ENCODE measurements around the gene ITFG2. TPM values are rescaled to one million over a fixed set of nuclear protein-coding genes. Genes with fewer than 3 reads are reported as not detected.

Gene ITFG2
- total RNA-seq, 2 experiments from 2014 or later, result 42.0 to 55.2 TPM

DNA sequence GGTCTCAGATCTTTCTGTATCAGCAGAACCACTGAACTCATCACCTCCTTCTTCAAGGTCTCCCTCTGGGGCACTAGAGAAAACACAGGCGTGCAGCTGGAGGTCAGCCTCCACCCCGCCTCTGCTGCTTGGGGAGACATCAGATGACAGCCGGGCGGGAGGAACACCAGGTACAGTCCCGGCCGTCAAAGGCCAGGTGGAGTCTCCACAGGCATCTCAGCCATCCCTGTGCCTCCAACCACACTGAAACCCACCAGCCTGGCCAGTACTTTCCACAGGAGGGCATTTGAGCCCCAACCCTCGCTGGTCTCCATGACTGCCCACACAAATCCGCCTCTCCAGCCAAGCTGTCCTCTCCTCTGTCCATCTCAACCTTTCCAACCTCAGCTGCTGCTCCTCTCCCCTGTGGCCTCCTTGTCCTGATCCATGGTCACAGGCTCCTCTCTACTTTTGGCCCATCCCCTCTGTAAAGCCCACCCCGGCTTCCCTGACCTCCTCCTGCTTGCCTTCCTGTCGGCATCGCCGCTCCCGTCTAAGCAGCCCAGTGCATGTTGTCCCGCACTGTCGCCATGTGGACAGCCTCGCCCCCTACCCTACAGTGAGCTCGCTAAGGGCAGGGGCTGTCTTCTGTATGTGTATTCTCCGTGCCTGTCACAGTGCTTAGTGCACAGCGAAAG is 39.1 kb upstream of the ITFG2 start:
- Histone ChIP-seq H2AFZ (ENCODE audit: low read length) (no peak overlapping the region), H3K4me1 (ENCODE audit: insufficient read depth, low read length, poor library complexity, severe bottlenecking) (peaks cover 7% of the 10 kb centered on the region), H3K9me3 (ENCODE audit: low read length) (no peaks in the 10 kb centered on the region), H3K4me2 (ENCODE audit: low read length) (no peak overlapping the region), H3K9me2 (ENCODE audit: insufficient read depth, low read length) (no peaks in the 10 kb centered on the region), H3K36me3 (ENCODE audit: insufficient read depth, low read length) (no peaks in the 10 kb centered on the region), H4K20me1 (ENCODE audit: insufficient read depth, low read length) (no peaks in the 10 kb centered on the region), H3K27ac (ENCODE audit: low read depth, low read length, poor library complexity, severe bottlenecking) (no peak overlapping the region), H3K4me3 (ENCODE audit: low read depth, low read length, poor library complexity, severe bottlenecking) (no peak overlapping the region), H3K79me2 (ENCODE audit: insufficient read depth, low read depth, low read length) (no peaks in the 10 kb centered on the region)
- TF ChIP-seq, protein P1, sequence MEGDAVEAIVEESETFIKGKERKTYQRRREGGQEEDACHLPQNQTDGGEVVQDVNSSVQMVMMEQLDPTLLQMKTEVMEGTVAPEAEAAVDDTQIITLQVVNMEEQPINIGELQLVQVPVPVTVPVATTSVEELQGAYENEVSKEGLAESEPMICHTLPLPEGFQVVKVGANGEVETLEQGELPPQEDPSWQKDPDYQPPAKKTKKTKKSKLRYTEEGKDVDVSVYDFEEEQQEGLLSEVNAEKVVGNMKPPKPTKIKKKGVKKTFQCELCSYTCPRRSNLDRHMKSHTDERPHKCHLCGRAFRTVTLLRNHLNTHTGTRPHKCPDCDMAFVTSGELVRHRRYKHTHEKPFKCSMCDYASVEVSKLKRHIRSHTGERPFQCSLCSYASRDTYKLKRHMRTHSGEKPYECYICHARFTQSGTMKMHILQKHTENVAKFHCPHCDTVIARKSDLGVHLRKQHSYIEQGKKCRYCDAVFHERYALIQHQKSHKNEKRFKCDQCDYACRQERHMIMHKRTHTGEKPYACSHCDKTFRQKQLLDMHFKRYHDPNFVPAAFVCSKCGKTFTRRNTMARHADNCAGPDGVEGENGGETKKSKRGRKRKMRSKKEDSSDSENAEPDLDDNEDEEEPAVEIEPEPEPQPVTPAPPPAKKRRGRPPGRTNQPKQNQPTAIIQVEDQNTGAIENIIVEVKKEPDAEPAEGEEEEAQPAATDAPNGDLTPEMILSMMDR (conservative IDR thresholded peaks at IDR 0.05; ENCODE audit: low read length), result no peak
- TF ChIP-seq EZH2phosphoT487 (IDR thresholded peaks at IDR 0.05; ENCODE audit: borderline replicate concordance, low read depth, low read length), result no peak
- BruUV-seq (replicated peaks), result no TSS peak
- intact Hi-C loops (cut with micrococcal nuclease; ENCODE audit: unreplicated experiment), result no loop called here
- ChIA-PET CTCF (ENCODE audit: unreplicated experiment) (no interaction called here), POLR2A (no interaction called here)
- no peak for DNase-seq (ENCODE audit: low spot score)

DNA sequence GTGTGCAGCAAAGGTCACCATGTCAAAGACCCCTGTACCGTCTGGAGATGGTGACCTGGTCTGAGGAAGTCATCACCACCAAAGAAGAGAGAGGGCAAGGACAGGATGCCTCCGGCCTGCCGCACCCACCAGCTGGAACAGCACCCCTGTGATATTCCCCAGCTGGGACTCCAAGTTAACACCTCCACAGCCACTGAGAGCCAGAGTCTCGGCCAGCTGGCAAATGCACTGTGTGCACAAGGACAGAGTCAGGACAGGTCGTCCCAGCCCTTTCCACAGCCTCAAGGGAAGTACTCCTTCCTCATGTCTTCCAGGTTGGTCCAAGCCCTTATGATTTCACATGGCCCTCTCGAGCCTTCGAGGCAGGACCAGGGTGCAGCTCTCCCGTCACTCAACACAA is 37.0 kb upstream of the ITFG2 start:
- BruUV-seq (replicated peaks), result no TSS peak
- H3K4me3 ChIP-seq (ENCODE audit: low read depth, low read length, poor library complexity, severe bottlenecking), result no peak overlapping the region
- CTCF ChIA-PET (ENCODE audit: unreplicated experiment), result no interaction called here
- no peaks in the 10 kb centered on the region for H4K20me1 ChIP-seq (ENCODE audit: insufficient read depth, low read length)
- intact Hi-C loops (cut with micrococcal nuclease; ENCODE audit: unreplicated experiment), result no loop called here
- TF ChIP-seq, protein P1 (conservative IDR thresholded peaks at IDR 0.05; ENCODE audit: low read length), result no peak
- TF ChIP-seq EZH2phosphoT487 (IDR thresholded peaks at IDR 0.05; ENCODE audit: borderline replicate concordance, low read depth, low read length), result no peak
- DNase-seq (ENCODE audit: low spot score), result no peak
- H3K36me3 ChIP-seq (ENCODE audit: insufficient read depth, low read length), result no peaks in the 10 kb centered on the region
- H3K9me2 ChIP-seq (ENCODE audit: insufficient read depth, low read length), result no peaks in the 10 kb centered on the region
- H3K4me1 ChIP-seq (ENCODE audit: insufficient read depth, low read length, poor library complexity, severe bottlenecking), result no peaks in the 10 kb centered on the region
- POLR2A ChIA-PET, result no interaction called here
- no peaks in the 10 kb centered on the region for H3K9me3 ChIP-seq (ENCODE audit: low read length)
- H3K4me2 ChIP-seq (ENCODE audit: low read length), result no peak overlapping the region
- H2AFZ ChIP-seq (ENCODE audit: low read length), result no peak overlapping the region
- no peak overlapping the region for H3K27ac ChIP-seq (ENCODE audit: low read depth, low read length, poor library complexity, severe bottlenecking)
- H3K79me2 ChIP-seq (ENCODE audit: insufficient read depth, low read depth, low read length), result no peaks in the 10 kb centered on the region

DNA sequence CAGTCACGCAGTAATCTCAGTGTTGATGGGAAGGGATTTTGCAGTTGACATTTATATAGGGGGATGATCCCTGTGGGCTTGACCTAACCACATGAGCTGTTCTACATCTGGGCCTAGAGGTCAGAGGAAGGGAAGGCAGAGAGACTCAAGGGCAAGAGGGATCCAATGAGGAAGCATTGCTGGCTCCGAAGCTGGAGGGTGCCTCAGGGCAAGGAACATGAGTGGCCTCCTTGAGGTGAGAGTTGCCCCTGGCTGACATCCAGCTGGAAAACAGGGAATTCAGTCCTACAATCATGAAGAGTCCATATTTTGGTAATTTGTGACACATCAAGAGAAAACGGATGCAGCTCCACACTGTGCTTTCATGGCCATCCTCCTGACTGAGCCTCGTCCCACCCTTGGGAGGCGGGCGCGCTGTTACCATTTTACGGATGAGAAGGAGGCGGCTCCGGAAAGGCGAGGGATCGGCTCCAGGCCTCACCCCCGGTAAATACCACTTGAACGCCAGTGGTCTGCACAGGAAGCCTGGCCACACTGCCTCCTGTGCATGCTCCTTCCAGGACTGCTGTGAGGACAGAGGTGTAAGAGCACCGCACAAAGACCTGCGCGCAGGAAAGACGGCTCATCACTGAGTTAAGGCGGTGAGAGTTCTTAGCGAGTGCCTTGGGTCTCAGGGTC is 36.2 kb upstream of the ITFG2 start:
- H3K4me2 ChIP-seq (ENCODE audit: low read length), result no peak overlapping the region
- no peaks in the 10 kb centered on the region for H3K4me1 ChIP-seq (ENCODE audit: insufficient read depth, low read length, poor library complexity, severe bottlenecking)
- no peak overlapping the region for H3K27ac ChIP-seq (ENCODE audit: low read depth, low read length, poor library complexity, severe bottlenecking)
- no peak for DNase-seq (ENCODE audit: low spot score)
- BruUV-seq (replicated peaks), result no TSS peak
- TF ChIP-seq, protein P1 (conservative IDR thresholded peaks at IDR 0.05; ENCODE audit: low read length), result no peak
- TF ChIP-seq EZH2phosphoT487 (IDR thresholded peaks at IDR 0.05; ENCODE audit: borderline replicate concordance, low read depth, low read length), result no peak
- no peaks in the 10 kb centered on the region for H3K9me3 ChIP-seq (ENCODE audit: low read length)
- no peak overlapping the region for H3K4me3 ChIP-seq (ENCODE audit: low read depth, low read length, poor library complexity, severe bottlenecking)
- CTCF ChIA-PET (ENCODE audit: unreplicated experiment), result no interaction called here
- no peak overlapping the region for H2AFZ ChIP-seq (ENCODE audit: low read length)
- H3K79me2 ChIP-seq (ENCODE audit: insufficient read depth, low read depth, low read length), result no peaks in the 10 kb centered on the region
- H4K20me1 ChIP-seq (ENCODE audit: insufficient read depth, low read length), result no peaks in the 10 kb centered on the region
- no peaks in the 10 kb centered on the region for H3K36me3 ChIP-seq (ENCODE audit: insufficient read depth, low read length)
- intact Hi-C loops (cut with micrococcal nuclease; ENCODE audit: unreplicated experiment), result no loop called here
- H3K9me2 ChIP-seq (ENCODE audit: insufficient read depth, low read length), result no peaks in the 10 kb centered on the region
- POLR2A ChIA-PET, result no interaction called here

Data from OCI-LY7 (cell line).